Activated CD4-positive, alpha-beta T cell treated with anti-CD3 and anti-CD28 coated beads for 48 hours (primary cell): ENCODE data around the gene SLC25A23.
"Not testable (repeated sequence)": the region's sequence is repeated elsewhere in the genome, so short reads cannot be mapped to it uniquely, and the experiment has no call there.

Source experiments
- DNase-seq: peaks from one replicate; pipeline ENCODE4 v3.0.0-alpha.2; 2020

The SLC25A23 gene

GRCh38 chr19:6423499-6424194 is 35.9 kb downstream of the SLC25A23 start:
- peak; percentile 67 for DNase-seq

GRCh38 chr19:6421075-6422014 is 38.2 kb downstream of the SLC25A23 start:
- no peak for DNase-seq

GRCh38 chr19:6418562-6418932 is 41.0 kb downstream of the SLC25A23 start:
- DNase-seq, result no peak

- no peak for DNase-seq
Measured at GRCh38 chr19:6417713-6418561, 41.7 kb downstream of the SLC25A23 start.

GRCh38 chr19:6416658-6417405 is 42.8 kb downstream of the SLC25A23 start:
- DNase-seq, result no peak

- no peak for DNase-seq
Measured at GRCh38 chr19:6415591-6416190, 43.9 kb downstream of the SLC25A23 start.

- no peak for DNase-seq
Measured at GRCh38 chr19:6414793-6415590, 44.6 kb downstream of the SLC25A23 start.

- no peak for DNase-seq
Measured at GRCh38 chr19:6413721-6414643, 45.6 kb downstream of the SLC25A23 start.

GRCh38 chr19:6413291-6413690 is 46.3 kb downstream of the SLC25A23 start:
- no peak for DNase-seq

- DNase-seq, result peak; percentile 75
Measured at GRCh38 chr19:6412447-6413091, 47.0 kb downstream of the SLC25A23 start.

- no peak for DNase-seq
Measured at GRCh38 chr19:6412061-6412446, 47.5 kb downstream of the SLC25A23 start.

- DNase-seq, result no peak
Measured at GRCh38 chr19:6409346-6409745, 50.2 kb downstream of the SLC25A23 start.

GRCh38 chr19:6406401-6406800 is 53.2 kb downstream of the SLC25A23 start:
- no peak for DNase-seq

- DNase-seq, result no peak
Measured at GRCh38 chr19:6402837-6403608, 56.6 kb downstream of the SLC25A23 start.

GRCh38 chr19:6402058-6402457 is 57.5 kb downstream of the SLC25A23 start:
- DNase-seq, result no peak

GRCh38 chr19:6400062-6400944 is 59.3 kb downstream of the SLC25A23 start:
- DNase-seq, result not testable (repeated sequence)

GRCh38 chr19:6396305-6396704 is 63.3 kb downstream of the SLC25A23 start:
- DNase-seq, result no peak

- DNase-seq, result no peak
Measured at GRCh38 chr19:6394831-6395230, 64.8 kb downstream of the SLC25A23 start.
